Cardiac atrium fibroblast (primary cell): Measurements from ENCODE around the gene LYPD6B. TPM values are rescaled to one million over a fixed set of nuclear protein-coding genes. Genes with fewer than 3 reads are reported as not detected.

Experiments used
- total RNA-seq: library from RNA; depleted of rRNA; stranded (reverse); fragments of >200 nt; gene quantifications from 2 replicates; pipeline ENCODE4 v1.2.3, GENCODE V29; 2015

Gene LYPD6B
- total RNA-seq = not detected in 2 replicates

GRCh38 chr2:149038442-149039212 lies at the start of gene LYPD6B:
LYPD6B (plus strand) TSS chr2:149038699; CDS start chr2:149130949, 92,250 bp downstream.

Other genes starting within 250 kb of the LYPD6B start
- gene KIF5C, start 163.5 kb upstream of the LYPD6B start, total RNA-seq = 0.16 TPM in 1 of 2 replicates, not detected in the other